Hepatocyte (in vitro differentiated cells): Measurements from ENCODE around the gene CARD9. TPM values are rescaled to one million over a fixed set of nuclear protein-coding genes. Genes with fewer than 3 reads are reported as not detected.

Experiments
- DNase-seq: peaks from one replicate; pipeline ENCODE4 v3.0.0-alpha.2; 2016; ENCODE audit warnings: low spot score
- H2AFZ ChIP-seq: fragments of 200-600 bp; sonication (generic); 2 replicates; pipeline ENCODE4 v1.6.0; 2016; ENCODE audit warnings: antibody characterized with exemption, mild to moderate bottlenecking
- H3K27ac ChIP-seq: fragments of 200-600 bp; sonication (generic); 2 replicates; pipeline ENCODE4 v1.5.1; 2016; ENCODE audit warnings: mild to moderate bottlenecking
- H3K27me3 ChIP-seq: fragments of 200-600 bp; sonication (generic); 2 replicates; pipeline ENCODE4 v1.6.1; 2016
- H3K36me3 ChIP-seq: fragments of 200-600 bp; sonication (generic); replicated peaks from 2 replicates; pipeline ENCODE4 v1.5.1; 2016; ENCODE audit warnings: low read depth; ENCODE audit not compliant: insufficient read depth
- H3K4me1 ChIP-seq: fragments of 200-600 bp; sonication (generic); 2 replicates; pipeline ENCODE4 v1.5.1; 2016; ENCODE audit warnings: mild to moderate bottlenecking, moderate library complexity; ENCODE audit not compliant: insufficient read depth
- H3K4me2 ChIP-seq: fragments of 200-600 bp; sonication (generic); 2 replicates; pipeline ENCODE4 v1.6.0; 2016
- H3K4me3 ChIP-seq: fragments of 200-600 bp; sonication (generic); 2 replicates; pipeline ENCODE4 v1.5.1; 2016; ENCODE audit warnings: mild to moderate bottlenecking
- H3K79me2 ChIP-seq: fragments of 200-600 bp; sonication (generic); 2 replicates; pipeline ENCODE4 v1.6.0; 2017; ENCODE audit warnings: mild to moderate bottlenecking
- H3K9me2 ChIP-seq: fragments of 200-600 bp; sonication (generic); replicated peaks from 2 replicates; pipeline ENCODE4 v1.6.0; 2017; ENCODE audit warnings: mild to moderate bottlenecking; ENCODE audit not compliant: insufficient read depth
- H3K9me3 ChIP-seq: fragments of 200-600 bp; sonication (generic); 2 replicates; pipeline ENCODE4 v1.5.1; 2016; ENCODE audit warnings: low read depth, mild to moderate bottlenecking
- H4K20me1 ChIP-seq: fragments of 200-600 bp; sonication (generic); 2 replicates; pipeline ENCODE4 v1.6.0; 2016; ENCODE audit warnings: mild to moderate bottlenecking; ENCODE audit not compliant: insufficient read depth, poor library complexity, severe bottlenecking
- CTCF ChIP-seq: fragments of 200-600 bp; sonication (generic); IDR thresholded peaks from 2 replicates; pipeline ENCODE4 v1.5.1; 2016; ENCODE audit warnings: antibody characterized with exemption, mild to moderate bottlenecking; ENCODE audit not compliant: poor library complexity
- EZH2 ChIP-seq: fragments of 200-600 bp; sonication (generic); IDR thresholded peaks from 2 replicates; pipeline ENCODE4 v1.6.1; 2016; ENCODE audit warnings: antibody characterized with exemption, mild to moderate bottlenecking, borderline replicate concordance
- EZH2phosphoT487 ChIP-seq: fragments of 200-600 bp; sonication (generic); IDR thresholded peaks from one replicate; pipeline ENCODE4 v1.6.1; 2018; ENCODE audit warnings: antibody characterized with exemption, mild to moderate bottlenecking, low read depth, moderate library complexity; ENCODE audit not compliant: unreplicated experiment, severe bottlenecking
- WGBS: methylation state at CpG from one replicate; pipeline ENCODE4 v1.1.6; 2016; ENCODE audit warnings: low lambda C conversion rate; ENCODE audit errors: missing lambda C conversion rate; 5-methylcytosine and 5-hydroxymethylcytosine counted together
- polyA plus RNA-seq: library from polyadenylated mRNA; unstranded; fragments of >200 nt; fragmentation: Nextera tagmentation; extraction: Ambion mirVana; gene quantifications from 2 replicates; pipeline ENCODE4 v1.2.1, GENCODE V29; 2016
- total RNA-seq: library from RNA; depleted of rRNA; stranded (reverse); fragments of >200 nt; gene quantifications from 2 replicates; pipeline ENCODE4 v1.2.3, GENCODE V29; 2014

CARD9 gene
- total and polyA plus RNA-seq, 2 experiments from 2014 or later = 0.80 to 1.5 TPM

GRCh38 chr9:136324501-136325300, 48.8 kb downstream of the CARD9 start:
- Histone ChIP-seq H3K4me2 (no peak overlapping the region), H3K9me2 (no peaks in the 10 kb centered on the region), H3K9me3 (no peaks in the 10 kb centered on the region), H3K4me3 (no peak overlapping the region), H3K27ac (no peak overlapping the region), H3K79me2 (peaks cover 20% of the 10 kb centered on the region), H3K36me3 (no peaks in the 10 kb centered on the region), H4K20me1 (peaks cover 15% of the 10 kb centered on the region), H3K4me1 (peaks cover 27% of the 10 kb centered on the region), H2AFZ (no peak overlapping the region), H3K27me3 (no peaks in the 10 kb centered on the region)
- TF ChIP-seq CTCF = no peak
- no peak for TF ChIP-seq EZH2phosphoT487
- no peak for TF ChIP-seq EZH2
- no peak for DNase-seq
- WGBS = 74% methylated on average over 24 of the region's 24 CpGs

GRCh38 chr9:136323371-136323789, 50.1 kb downstream of the CARD9 start:
- no peak overlapping the region for H3K4me2 ChIP-seq
- peaks cover 7% of the 10 kb centered on the region for H3K79me2 ChIP-seq
- peaks cover 16% of the 10 kb centered on the region for H3K4me1 ChIP-seq
- H3K27me3 ChIP-seq = no peaks in the 10 kb centered on the region
- H3K27ac ChIP-seq = no peak overlapping the region
- H3K9me3 ChIP-seq = no peaks in the 10 kb centered on the region
- no peaks in the 10 kb centered on the region for H3K36me3 ChIP-seq
- H4K20me1 ChIP-seq = peaks cover 2% of the 10 kb centered on the region
- 87% methylated on average over 17 of the region's 17 CpGs for WGBS
- no peak overlapping the region for H3K4me3 ChIP-seq
- no peak for DNase-seq
- H3K9me2 ChIP-seq = no peaks in the 10 kb centered on the region
- TF ChIP-seq EZH2phosphoT487 (no peak), CTCF (no peak), EZH2 (no peak)
- H2AFZ ChIP-seq = no peak overlapping the region

GRCh38 chr9:136322756-136323330, 50.6 kb downstream of the CARD9 start:
- Histone ChIP-seq H3K4me3 (no peak overlapping the region), H3K79me2 (peaks cover 2% of the 10 kb centered on the region), H3K27me3 (no peaks in the 10 kb centered on the region)

More at GRCh38 chr9:136322756-136323330, 50.6 kb downstream of the CARD9 start:
- H2AFZ ChIP-seq = no peak overlapping the region
- H3K9me3 ChIP-seq = no peaks in the 10 kb centered on the region
- H3K4me1 ChIP-seq = peaks cover 14% of the 10 kb centered on the region
- no peaks in the 10 kb centered on the region for H3K36me3 ChIP-seq
- DNase-seq = no peak
- 86% methylated on average over 23 of the region's 23 CpGs for WGBS
- H3K9me2 ChIP-seq = no peaks in the 10 kb centered on the region
- no peak overlapping the region for H3K27ac ChIP-seq
- no peak overlapping the region for H3K4me2 ChIP-seq
- TF ChIP-seq EZH2phosphoT487 (no peak), CTCF (no peak), EZH2 (no peak)
- H4K20me1 ChIP-seq = no peaks in the 10 kb centered on the region
